CD4-positive, alpha-beta T cell (primary cell): ENCODE data around the gene MIPOL1. TPM values are rescaled to one million over a fixed set of nuclear protein-coding genes. Genes with fewer than 3 reads are reported as not detected.

Experiments
- ATAC-seq: fragments of 200-7000 bp; cut with Tn5 transposase; one replicate; pipeline ENCODE4 v1.10.0; 2022; ENCODE audit warnings: mild to moderate bottlenecking; ENCODE audit not compliant: poor library complexity
- CTCF ChIA-PET: fragments of 350-600 bp; sonication (Branson Sonifier 250); formaldehyde crosslinking; loops from one replicate; lab custom pipeline; 2021; ENCODE audit warnings: antibody characterized with exemption, inconsistent platforms; lab: Charles Lee
- POLR2A ChIA-PET: fragments of 350-600 bp; sonication (Branson Sonifier 250); formaldehyde crosslinking; loops from one replicate; lab custom pipeline; 2021; ENCODE audit warnings: antibody characterized with exemption, inconsistent platforms; lab: Charles Lee
- DNase-seq, 14 experiments: peaks; one replicate each; pipeline ENCODE4 v3.0.0-alpha.2; 2013 to 2020; ENCODE audit warnings: mixed read lengths in 2 of 14
- H3K27ac ChIP-seq, 2 donors: one replicate each; pipeline versions ENCODE4 v1.5.1 to v1.7.0; 2013; ENCODE audit warnings: low read length in 2 of 2, low read depth in 1 of 2, mild to moderate bottlenecking in 1 of 2
- H3K27me3 ChIP-seq, 2 experiments: 1 replicate in 1 of 2; 2 replicates in 1 of 2; pipeline versions ENCODE4 v1.6.1 to v1.7.0; 2013; ENCODE audit warnings: low read length in 2 of 2, control low read depth in 1 of 2, mild to moderate bottlenecking in 1 of 2, moderate library complexity in 1 of 2; ENCODE audit not compliant: insufficient read depth in 2 of 2, control insufficient read depth in 1 of 2
- H3K36me3 ChIP-seq: one replicate; pipeline ENCODE4 v1.6.1; 2013; ENCODE audit warnings: low read length, control low read depth; ENCODE audit not compliant: insufficient read depth
- H3K4me1 ChIP-seq: one replicate; pipeline ENCODE4 v1.6.1; 2013; ENCODE audit warnings: low read length, control low read depth; ENCODE audit not compliant: insufficient read depth
- H3K4me3 ChIP-seq: one replicate; pipeline ENCODE4 v1.5.1; 2013; ENCODE audit warnings: mild to moderate bottlenecking, low read length, moderate library complexity
- H3K9me3 ChIP-seq, 2 experiments: 1 replicate in 1 of 2; 2 replicates in 1 of 2; pipeline versions ENCODE4 v1.6.1 to v1.7.0; 2013; ENCODE audit warnings: low read length in 2 of 2, mild to moderate bottlenecking in 2 of 2, control low read depth in 1 of 2, moderate library complexity in 1 of 2; ENCODE audit not compliant: control insufficient read depth in 1 of 2, insufficient read depth in 1 of 2
- H3K27ac Mint-ChIP-seq: one replicate; pipeline ENCODE4 v1.8.0; 2020; ENCODE audit warnings: mixed read lengths
- H3K27me3 Mint-ChIP-seq: one replicate; pipeline ENCODE4 v1.8.0; 2021; ENCODE audit warnings: mixed read lengths
- H3K36me3 Mint-ChIP-seq: one replicate; pipeline ENCODE4 v1.8.0; 2021; ENCODE audit warnings: low read depth, mixed read lengths
- H3K4me1 Mint-ChIP-seq: one replicate; pipeline ENCODE4 v1.8.0; 2021; ENCODE audit warnings: low read depth, mixed read lengths
- H3K4me3 Mint-ChIP-seq: one replicate; pipeline ENCODE4 v1.8.0; 2020; ENCODE audit warnings: mild to moderate bottlenecking, mixed read lengths
- H3K9me3 Mint-ChIP-seq: one replicate; pipeline ENCODE4 v1.8.0; 2020; ENCODE audit warnings: mixed read lengths
- CTCF ChIP-seq: fragments of 200-600 bp; IDR thresholded peaks from one replicate; pipeline ENCODE4 v1.8.0; 2022; ENCODE audit warnings: antibody characterized with exemption, mild to moderate bottlenecking
- intact Hi-C, 2 experiments: fragments of 100-400 bp; cut with DNase I in 1 of 2; cut with micrococcal nuclease in 1 of 2; formaldehyde crosslinking; loops; one replicate each; pipeline versions ENCODE4 v1.15.1 to v1.9.0; 2023 to 2025; cut with DNase I, micrococcal nuclease
- total RNA-seq, 174 experiments: library from RNA in 2 of 174; stranded (reverse) in 2 of 174; gene quantifications; one replicate each; pipeline ENCODE4 v1.2.3 and lab custom pipeline; 2021 to 2026

The MIPOL1 gene
- total RNA-seq, 2 experiments from 2014 or later = 0.30 TPM; not detected in 1

GRCh38 chr14:37469650-37470049 is 271.9 kb downstream of the MIPOL1 start:
- Mint-ChIP-seq H3K9me3 (peaks cover 11% of the 10 kb centered on the region), H3K27me3 (no peaks in the 10 kb centered on the region), H3K4me1 (no peaks in the 10 kb centered on the region), H3K27ac (no peak overlapping the region), H3K4me3 (no peak overlapping the region), H3K36me3 (no peaks in the 10 kb centered on the region)
- ATAC-seq (no peak), DNase-seq (no peak)
- ChIA-PET CTCF (interaction anchor here (1.2 kb wide), 1 partner anchor 10 kb away, joined by 3 read pairs; no protein-coding TSS in a partner anchor), POLR2A (no interaction called here)
- Histone ChIP-seq H3K36me3 (no peaks in the 10 kb centered on the region), H3K4me3 (no peak overlapping the region), H3K27ac (no peak overlapping the region), H3K4me1 (no peaks in the 10 kb centered on the region), H3K27me3 (no peaks in the 10 kb centered on the region), H3K9me3 (no peaks in the 10 kb centered on the region)
- intact Hi-C loops = no loop called here
- TF ChIP-seq CTCF = no peak

DNA sequence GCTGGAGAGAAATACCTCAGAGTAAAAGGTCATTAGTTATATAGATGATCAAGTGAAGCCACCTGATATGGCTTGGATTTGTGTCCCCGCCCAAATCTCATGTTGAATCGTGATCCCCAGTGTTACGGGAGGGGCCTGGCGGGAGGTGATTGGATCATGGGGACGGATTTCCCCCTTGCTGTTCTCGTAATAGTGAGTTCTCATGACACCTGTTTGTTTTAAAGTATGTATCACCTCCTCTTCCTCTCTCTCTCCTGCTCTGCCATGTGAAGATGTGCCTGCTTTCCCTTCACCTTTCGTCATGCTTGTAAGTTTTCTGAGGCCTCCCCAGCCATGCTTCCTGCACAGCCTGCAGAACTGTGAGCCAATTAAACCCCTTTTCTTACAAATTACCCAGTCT is 272.5 kb downstream of the MIPOL1 start:
- H3K36me3 ChIP-seq = no peaks in the 10 kb centered on the region
- H3K27ac ChIP-seq = no peak overlapping the region
- H3K9me3 ChIP-seq = no peaks in the 10 kb centered on the region
- H3K4me3 ChIP-seq = no peak overlapping the region
- ChIA-PET CTCF (no interaction called here), POLR2A (no interaction called here)
- Mint-ChIP-seq H3K9me3 (peaks cover 10% of the 10 kb centered on the region), H3K27me3 (no peaks in the 10 kb centered on the region), H3K4me3 (no peak overlapping the region), H3K4me1 (no peaks in the 10 kb centered on the region), H3K27ac (no peak overlapping the region), H3K36me3 (no peaks in the 10 kb centered on the region)
- intact Hi-C loops = no loop called here
- H3K27me3 ChIP-seq = no peaks in the 10 kb centered on the region
- DNase-seq (no peak), ATAC-seq (no peak)
- TF ChIP-seq CTCF = no peak
- H3K4me1 ChIP-seq = no peaks in the 10 kb centered on the region

- no peak for DNase-seq
- no peaks in the 10 kb centered on the region for H3K27me3 Mint-ChIP-seq
- H3K9me3 Mint-ChIP-seq = peaks cover 13% of the 10 kb centered on the region
- H3K36me3 ChIP-seq = no peaks in the 10 kb centered on the region
- ATAC-seq = no peak
- TF ChIP-seq CTCF = no peak
- no peak overlapping the region for H3K4me3 ChIP-seq
- no peaks in the 10 kb centered on the region for H3K9me3 ChIP-seq
- H3K4me1 ChIP-seq = no peaks in the 10 kb centered on the region
- intact Hi-C loops = no loop called here
- no peaks in the 10 kb centered on the region for H3K4me1 Mint-ChIP-seq
- H3K36me3 Mint-ChIP-seq = no peaks in the 10 kb centered on the region
- no peak overlapping the region for H3K4me3 Mint-ChIP-seq
- POLR2A ChIA-PET = no interaction called here
- no peak overlapping the region for H3K27ac ChIP-seq
- no peak overlapping the region for H3K27ac Mint-ChIP-seq
- CTCF ChIA-PET = no interaction called here
- H3K27me3 ChIP-seq = no peaks in the 10 kb centered on the region
Measured at GRCh38 chr14:37472906-37473305, 275.2 kb downstream of the MIPOL1 start.
